Thymus (tissue), 11 donors: ENCODE data around the gene TMEM40. TPM values are rescaled to one million over a fixed set of nuclear protein-coding genes. Genes with fewer than 3 reads are reported as not detected.
"Not testable (repeated sequence)": the region's sequence is repeated elsewhere in the genome, so short reads cannot be mapped to it uniquely, and the experiment has no call there.

Source experiments
- DNase-seq, 9 donors: peaks; one replicate each; pipeline ENCODE4 v3.0.0-alpha.2; 2013; ENCODE audit warnings: low spot score in 9 of 9, low read depth in 6 of 9, missing footprints in 1 of 9
- H3K27ac ChIP-seq, 2 donors: one replicate each; pipeline ENCODE4 v1.5.1; 2013; ENCODE audit warnings: control low read depth in 1 of 2, low read depth in 1 of 2, low read length in 1 of 2, mild to moderate bottlenecking in 1 of 2, moderate library complexity in 1 of 2
- H3K27me3 ChIP-seq, 2 donors: one replicate each; pipeline ENCODE4 v1.5.1; 2013; ENCODE audit warnings: low read length in 1 of 2; ENCODE audit not compliant: control insufficient read depth in 2 of 2, insufficient read depth in 1 of 2
- H3K36me3 ChIP-seq, 2 donors: one replicate each; pipeline ENCODE4 v1.5.1; 2013; ENCODE audit warnings: low read length in 1 of 2, mild to moderate bottlenecking in 1 of 2, moderate library complexity in 1 of 2; ENCODE audit not compliant: control insufficient read depth in 2 of 2, insufficient read depth in 2 of 2
- H3K4me1 ChIP-seq, 2 donors: one replicate each; pipeline ENCODE4 v1.5.1; 2013; ENCODE audit warnings: low read length in 2 of 2; ENCODE audit not compliant: control insufficient read depth in 2 of 2, insufficient read depth in 2 of 2
- H3K4me3 ChIP-seq, 2 donors: one replicate each; pipeline ENCODE4 v1.5.1; 2013; ENCODE audit warnings: low read length in 2 of 2, control low read depth in 1 of 2, mild to moderate bottlenecking in 1 of 2
- H3K9me3 ChIP-seq, 2 donors: one replicate each; pipeline ENCODE4 v1.5.1; 2013; ENCODE audit warnings: low read length in 1 of 2, mild to moderate bottlenecking in 1 of 2; ENCODE audit not compliant: control insufficient read depth in 2 of 2, insufficient read depth in 1 of 2
- WGBS: extraction: QIAGEN DNeasy Blood & Tissue Kit; methylation state at CpG from one replicate; pipeline ENCODE4 v1.1.7; 2013; 5-methylcytosine and 5-hydroxymethylcytosine counted together
- polyA plus RNA-seq: library from polyadenylated mRNA; stranded (reverse); fragments of 200-250 nt; gene quantifications from one replicate; pipeline ENCODE4 v1.2.3, GENCODE V29; 2013
- total RNA-seq: library from RNA; stranded (reverse); fragments of 120-200 nt; gene quantifications from one replicate; pipeline ENCODE4 v1.2.4, GENCODE V29; 2013
- donor health status: healthy.

TMEM40 gene
- total and polyA plus RNA-seq, 2 donors: 0.76 to 14.1 TPM

GRCh38 chr3:12782172-12782815 lies 23.2 kb upstream of the TMEM40 start:
- WGBS: 93% methylated on average over 6 of the region's 6 CpGs
- H3K36me3 ChIP-seq: no peaks in the 10 kb centered on the region
- no peaks in the 10 kb centered on the region for H3K9me3 ChIP-seq
- H3K27ac ChIP-seq: no peak overlapping the region
- DNase-seq: no peak
- H3K4me1 ChIP-seq: no peaks in the 10 kb centered on the region
- peaks cover 0 to 2% of the 10 kb centered on the region in 2 donors for H3K27me3 ChIP-seq
- H3K4me3 ChIP-seq: no peak overlapping the region

DNA sequence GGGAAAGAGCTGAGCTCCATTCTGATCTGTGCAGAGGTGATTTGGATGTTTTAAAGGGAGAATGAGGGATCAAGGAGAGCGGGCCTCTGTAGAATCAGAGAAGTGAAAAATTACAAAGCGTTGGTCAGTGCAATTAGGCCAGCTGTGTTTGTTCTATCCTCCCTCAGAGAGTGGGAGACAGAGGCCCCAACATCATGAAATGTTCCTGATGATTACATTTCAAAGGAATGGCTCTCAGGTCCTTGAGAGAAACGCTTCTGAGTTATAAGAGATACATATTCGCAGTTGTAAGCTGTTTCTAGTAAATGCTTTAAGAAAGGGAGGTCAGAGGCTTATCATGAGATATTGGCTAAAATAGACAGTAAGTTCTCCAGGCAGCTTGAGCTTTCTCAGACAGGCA lies 21.7 kb upstream of the TMEM40 start:
- Histone ChIP-seq H3K9me3 (no peaks in the 10 kb centered on the region), H3K4me1 (no peaks in the 10 kb centered on the region), H3K36me3 (no peaks in the 10 kb centered on the region), H3K4me3 (no peak overlapping the region), H3K27ac (no peak overlapping the region), H3K27me3 (peaks cover 0 to 2% of the 10 kb centered on the region in 2 donors)
- WGBS: 95% methylated on average over 4 of the region's 4 CpGs
- DNase-seq: no peak

GRCh38 chr3:12777171-12777570 lies 18.1 kb upstream of the TMEM40 start:
- 78% methylated on average over 4 of the region's 4 CpGs for WGBS
- Histone ChIP-seq H3K27me3 (peaks cover 0 to 2% of the 10 kb centered on the region in 2 donors), H3K27ac (no peak overlapping the region), H3K4me1 (no peaks in the 10 kb centered on the region), H3K36me3 (no peaks in the 10 kb centered on the region), H3K9me3 (no peaks in the 10 kb centered on the region), H3K4me3 (no peak overlapping the region)
- DNase-seq: no peak

GRCh38 chr3:12775970-12776369 lies 16.9 kb upstream of the TMEM40 start:
- not testable (repeated sequence) for H3K36me3 ChIP-seq, H3K4me3 ChIP-seq, H3K27me3 ChIP-seq, H3K27ac ChIP-seq, H3K4me1 ChIP-seq, DNase-seq, H3K9me3 ChIP-seq
- 90% methylated on average over 6 of the region's 6 CpGs for WGBS

GRCh38 chr3:12775226-12775625 lies 16.2 kb upstream of the TMEM40 start:
- Histone ChIP-seq H3K27ac (no peak overlapping the region), H3K36me3 (no peaks in the 10 kb centered on the region), H3K27me3 (peaks cover 0 to 2% of the 10 kb centered on the region in 2 donors), H3K4me1 (no peaks in the 10 kb centered on the region), H3K4me3 (no peak overlapping the region), H3K9me3 (no peaks in the 10 kb centered on the region)
- DNase-seq: no peak
- WGBS: 89% methylated on average over 1 of the region's 1 CpG

GRCh38 chr3:12774619-12775018 lies 15.6 kb upstream of the TMEM40 start:
- Histone ChIP-seq H3K9me3 (no peaks in the 10 kb centered on the region), H3K36me3 (no peaks in the 10 kb centered on the region), H3K27ac (no peak overlapping the region), H3K27me3 (peaks cover 0 to 2% of the 10 kb centered on the region in 2 donors), H3K4me1 (no peaks in the 10 kb centered on the region), H3K4me3 (no peak overlapping the region)
- DNase-seq: no peak
- WGBS: 84% methylated on average over 4 of the region's 4 CpGs

GRCh38 chr3:12773710-12774086 lies 14.6 kb upstream of the TMEM40 start:
- 95% methylated on average over 1 of the region's 1 CpG for WGBS
- no peaks in the 10 kb centered on the region for H3K4me1 ChIP-seq
- DNase-seq: no peak
- H3K27ac ChIP-seq: no peak overlapping the region
- no peaks in the 10 kb centered on the region for H3K9me3 ChIP-seq
- H3K36me3 ChIP-seq: no peaks in the 10 kb centered on the region
- peaks cover 0 to 2% of the 10 kb centered on the region in 2 donors for H3K27me3 ChIP-seq
- H3K4me3 ChIP-seq: no peak overlapping the region

DNA sequence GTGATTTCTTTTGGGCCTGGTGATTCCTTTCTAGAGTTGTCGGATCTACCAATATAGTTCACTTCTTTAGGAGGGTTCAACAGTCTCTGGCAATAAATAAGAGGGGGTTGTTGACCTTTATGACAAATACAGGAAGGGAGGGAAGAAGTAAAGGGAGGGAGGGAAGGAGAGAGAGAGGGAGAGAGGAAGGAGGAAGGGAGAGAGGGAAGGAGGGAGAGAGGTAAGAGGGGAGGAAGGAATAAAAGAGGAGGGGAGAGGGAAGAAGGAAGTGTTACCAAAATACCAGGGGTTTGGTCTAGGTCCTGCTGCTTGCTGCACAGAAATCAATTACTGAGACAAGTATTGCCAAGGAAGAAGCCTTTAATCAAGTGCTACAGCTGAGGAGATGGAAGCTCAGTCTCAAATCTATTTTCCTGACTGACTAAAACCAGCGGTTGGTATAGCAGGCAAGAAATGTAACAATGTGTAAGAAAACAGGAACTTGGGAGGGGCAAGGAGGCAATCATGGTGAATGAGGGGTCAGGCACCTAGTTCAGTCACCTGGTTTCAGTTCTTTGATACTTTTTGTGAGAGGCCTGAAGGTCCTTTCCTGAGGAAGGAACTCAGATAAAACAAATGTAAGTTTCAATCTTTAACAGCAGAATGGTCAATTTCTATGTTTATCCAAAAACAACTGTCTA lies 14.1 kb upstream of the TMEM40 start:
- no peaks in the 10 kb centered on the region for H3K4me1 ChIP-seq
- no peaks in the 10 kb centered on the region for H3K9me3 ChIP-seq
- 56% methylated on average over 2 of the region's 2 CpGs for WGBS
- DNase-seq: no peak
- H3K4me3 ChIP-seq: no peak overlapping the region
- no peak overlapping the region for H3K27ac ChIP-seq
- no peaks in the 10 kb centered on the region for H3K36me3 ChIP-seq
- H3K27me3 ChIP-seq: peaks cover 0 to 2% of the 10 kb centered on the region in 2 donors

- no peaks in the 10 kb centered on the region for H3K36me3 ChIP-seq
- 77% methylated on average over 5 of the region's 5 CpGs for WGBS
- H3K4me1 ChIP-seq: no peaks in the 10 kb centered on the region
- no peak overlapping the region for H3K4me3 ChIP-seq
- peaks cover 0 to 2% of the 10 kb centered on the region in 2 donors for H3K27me3 ChIP-seq
- DNase-seq: no peak
- H3K27ac ChIP-seq: no peak overlapping the region
- no peaks in the 10 kb centered on the region for H3K9me3 ChIP-seq
These were observed 13.4 kb upstream of the TMEM40 start for GRCh38 chr3:12772462-12772861.
